DMS153 treated with DMSO at 0.1 percent for 48 hours (cell line): ENCODE data around the gene RET.

Experiments
- DNase-seq: peaks from one replicate; lab custom pipeline; 2025; ENCODE audit not compliant: unreplicated experiment; lab: John Stamatoyannopoulos, UW

Gene RET

DNA sequence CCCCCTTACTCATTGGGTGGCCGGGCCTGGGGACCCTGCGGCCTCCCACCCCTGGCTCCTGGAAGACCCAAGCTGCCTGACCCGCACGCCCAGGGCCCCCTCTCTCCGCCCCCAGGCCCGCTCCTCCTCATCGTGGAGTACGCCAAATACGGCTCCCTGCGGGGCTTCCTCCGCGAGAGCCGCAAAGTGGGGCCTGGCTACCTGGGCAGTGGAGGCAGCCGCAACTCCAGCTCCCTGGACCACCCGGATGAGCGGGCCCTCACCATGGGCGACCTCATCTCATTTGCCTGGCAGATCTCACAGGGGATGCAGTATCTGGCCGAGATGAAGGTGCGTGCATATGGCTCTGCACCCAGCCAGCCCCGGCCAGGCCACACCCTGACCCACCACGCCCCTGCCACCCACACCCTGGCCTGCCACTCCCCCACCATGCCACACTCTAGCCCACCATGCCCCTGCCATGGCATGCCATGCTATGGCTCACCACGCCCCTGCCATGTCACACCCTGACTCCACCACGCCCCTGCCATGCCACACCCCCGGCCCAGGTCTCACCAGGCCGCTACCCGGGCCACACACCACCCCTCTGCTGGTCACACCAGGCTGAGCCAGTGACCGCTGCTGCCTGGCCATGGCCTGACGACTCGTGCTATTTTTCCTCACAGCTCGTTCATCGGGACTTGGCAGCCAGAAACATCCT is 42.7 kb downstream of the RET start:
- DNase-seq = no peak

DNA sequence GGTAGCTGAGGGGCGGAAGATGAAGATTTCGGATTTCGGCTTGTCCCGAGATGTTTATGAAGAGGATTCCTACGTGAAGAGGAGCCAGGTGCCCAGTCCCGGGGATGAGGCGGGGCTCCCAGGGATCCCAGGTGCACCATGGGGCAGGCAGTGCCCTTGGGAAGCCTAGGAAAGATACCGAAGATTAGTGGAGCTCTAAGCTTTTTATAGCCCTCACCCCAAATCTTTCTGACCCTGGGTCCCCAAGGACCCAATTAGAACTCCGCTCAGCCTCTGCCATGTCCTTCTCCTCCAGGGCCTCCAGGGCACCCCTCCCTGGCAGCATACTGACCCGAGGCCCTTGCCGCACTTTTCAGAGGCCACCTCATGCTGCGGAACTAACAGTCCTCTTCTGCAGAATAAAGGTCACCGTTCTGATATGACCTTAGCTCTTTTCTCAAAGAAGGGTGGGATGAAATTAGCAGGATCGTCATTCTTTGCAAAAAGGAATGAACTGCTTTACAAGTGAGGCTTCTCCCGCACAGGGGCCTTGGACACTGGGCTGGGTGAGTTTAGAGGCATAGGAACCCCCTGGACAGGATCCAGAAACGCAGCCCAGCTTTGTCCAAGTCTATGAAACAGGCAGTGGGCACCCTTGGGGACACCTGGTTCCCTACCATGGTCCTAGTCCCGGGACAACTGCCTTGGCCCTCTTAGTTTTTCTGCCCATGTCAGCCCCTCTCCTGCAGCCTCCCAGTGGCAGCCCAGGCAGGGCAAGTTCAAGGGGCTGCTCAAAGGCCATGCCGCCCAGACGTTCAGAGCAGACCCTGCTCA is 43.5 kb downstream of the RET start:
- DNase-seq = no peak

DNA sequence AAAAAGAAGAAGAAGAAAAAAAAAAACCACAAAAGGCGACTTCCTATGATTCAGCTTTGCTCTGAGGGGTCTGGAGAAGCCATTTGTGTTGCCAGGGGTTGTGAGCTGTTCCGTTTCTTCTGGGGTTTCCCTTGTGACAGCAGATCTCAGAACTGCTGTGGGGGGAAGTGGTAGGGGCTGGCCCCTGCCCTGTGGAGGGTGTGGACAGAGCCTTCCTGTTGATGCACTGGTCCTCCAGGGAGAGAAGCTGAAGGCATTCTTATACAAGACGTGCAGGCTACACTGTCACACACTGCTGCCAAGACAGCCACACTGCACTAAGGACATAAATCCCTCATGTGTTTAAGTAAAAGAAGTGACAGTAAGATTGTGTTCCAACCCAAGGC is 44.1 kb downstream of the RET start:
- DNase-seq = no peak

DNA sequence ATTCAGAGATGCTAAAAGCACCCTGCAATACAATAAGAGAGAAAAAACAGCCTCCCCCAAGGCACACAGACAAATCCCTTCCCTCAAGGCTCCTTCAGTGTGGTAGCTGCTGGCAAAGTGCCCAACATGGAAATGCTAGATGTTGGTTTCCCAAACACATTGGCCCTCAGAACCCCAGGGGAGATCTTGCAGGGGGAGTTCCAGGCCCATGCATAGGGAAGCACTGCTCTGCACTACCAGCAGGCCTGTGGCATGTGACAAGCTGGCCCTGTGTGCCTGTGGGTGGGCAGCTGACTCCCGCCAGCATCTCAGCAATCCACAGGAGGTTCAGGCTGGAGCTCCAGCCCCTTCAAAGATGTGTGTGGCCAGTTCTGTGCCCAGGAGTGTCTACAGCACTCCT is 44.6 kb downstream of the RET start:
- DNase-seq = no peak

DNA sequence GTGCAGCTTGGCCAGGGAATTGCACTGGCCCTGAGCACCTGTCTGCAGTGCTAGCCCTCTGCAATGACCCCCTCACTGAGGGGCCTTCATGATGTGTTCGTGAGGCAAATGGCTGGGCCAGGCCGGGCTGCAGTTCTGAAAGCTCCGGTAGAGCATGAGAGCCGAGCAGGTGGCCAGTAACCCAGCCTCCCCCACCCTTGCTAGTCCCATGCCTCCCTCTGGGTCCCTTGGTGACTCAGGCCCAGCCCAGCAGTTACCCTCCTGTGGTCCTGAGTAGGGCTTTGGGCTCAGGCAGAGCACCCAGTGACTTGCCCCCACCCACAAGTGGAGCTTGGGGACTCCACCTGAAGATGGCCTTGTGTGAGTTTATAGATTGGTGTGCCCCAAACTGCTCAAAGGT is 45.2 kb downstream of the RET start:
- DNase-seq = no peak

DNA sequence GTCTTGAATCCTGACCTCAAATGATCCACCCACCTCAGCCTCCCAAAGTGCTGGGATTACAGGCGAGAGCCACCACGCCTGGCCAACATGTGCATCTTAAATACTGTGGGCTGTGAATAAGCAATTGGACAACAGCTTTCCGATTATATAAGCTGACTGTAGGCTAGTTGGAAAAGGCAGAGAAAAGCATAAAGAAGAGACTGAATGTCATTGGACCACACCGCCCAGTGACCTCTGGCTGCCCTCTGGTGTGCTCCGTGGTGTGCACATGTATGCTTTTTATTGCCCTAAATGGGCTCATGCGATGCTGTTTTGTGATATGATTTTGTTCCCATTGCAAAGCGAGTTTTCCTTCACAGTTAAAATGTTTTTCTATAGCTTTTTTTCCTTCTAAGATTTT is 46.0 kb downstream of the RET start:
- DNase-seq = no peak

DNA sequence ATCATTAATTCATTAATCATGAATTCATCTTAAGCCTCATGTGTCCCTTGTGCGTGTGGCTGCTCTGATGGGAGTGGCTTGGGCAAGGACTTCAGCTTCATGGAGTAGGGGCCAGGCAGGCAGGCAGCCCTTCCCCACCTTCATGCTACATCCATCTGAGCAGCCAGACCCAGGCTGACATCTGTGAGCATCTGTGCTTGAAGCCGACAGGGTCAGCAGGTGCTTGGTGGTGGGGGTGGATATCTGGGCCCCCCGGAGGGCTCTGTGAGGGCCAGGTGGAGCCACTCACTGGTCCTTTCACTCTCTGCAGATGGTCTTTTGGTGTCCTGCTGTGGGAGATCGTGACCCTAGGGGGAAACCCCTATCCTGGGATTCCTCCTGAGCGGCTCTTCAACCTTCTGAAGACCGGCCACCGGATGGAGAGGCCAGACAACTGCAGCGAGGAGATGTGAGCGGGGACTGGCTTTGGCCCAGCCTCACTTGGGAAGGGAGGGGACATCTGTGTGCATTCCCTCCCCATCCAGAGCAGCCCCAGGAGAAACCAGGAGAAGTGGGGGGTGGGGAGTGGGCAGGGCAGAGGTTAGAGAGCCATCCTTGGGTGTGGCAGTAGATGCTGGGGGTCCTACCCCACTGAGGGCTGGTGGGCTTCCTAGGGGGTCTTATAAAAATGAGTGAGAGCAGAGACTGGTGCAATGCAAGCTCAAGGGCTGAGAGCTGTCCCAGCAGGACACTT is 46.7 kb downstream of the RET start:
- no peak for DNase-seq

DNA sequence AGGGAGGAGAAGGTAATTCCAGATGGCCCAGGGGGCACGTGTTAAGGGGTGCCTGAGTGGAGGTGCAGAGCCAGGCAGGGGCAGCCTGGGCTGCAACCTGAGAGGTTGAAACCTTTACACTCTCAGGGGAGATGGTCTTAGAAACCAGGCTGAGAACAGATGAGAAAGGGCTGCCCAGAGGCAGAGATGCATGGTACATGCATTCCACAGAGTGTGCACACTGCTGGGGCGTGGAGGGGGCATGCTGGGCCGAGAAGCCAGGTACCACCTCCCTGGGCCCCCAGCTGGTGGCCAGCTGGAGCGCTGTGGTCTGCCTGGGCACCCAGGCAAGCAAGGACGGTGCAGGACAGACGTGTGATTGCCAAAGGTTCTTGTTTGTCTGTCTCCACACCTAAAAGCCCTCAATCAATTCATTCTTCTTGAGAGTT is 47.2 kb downstream of the RET start:
- DNase-seq = no peak

DNA sequence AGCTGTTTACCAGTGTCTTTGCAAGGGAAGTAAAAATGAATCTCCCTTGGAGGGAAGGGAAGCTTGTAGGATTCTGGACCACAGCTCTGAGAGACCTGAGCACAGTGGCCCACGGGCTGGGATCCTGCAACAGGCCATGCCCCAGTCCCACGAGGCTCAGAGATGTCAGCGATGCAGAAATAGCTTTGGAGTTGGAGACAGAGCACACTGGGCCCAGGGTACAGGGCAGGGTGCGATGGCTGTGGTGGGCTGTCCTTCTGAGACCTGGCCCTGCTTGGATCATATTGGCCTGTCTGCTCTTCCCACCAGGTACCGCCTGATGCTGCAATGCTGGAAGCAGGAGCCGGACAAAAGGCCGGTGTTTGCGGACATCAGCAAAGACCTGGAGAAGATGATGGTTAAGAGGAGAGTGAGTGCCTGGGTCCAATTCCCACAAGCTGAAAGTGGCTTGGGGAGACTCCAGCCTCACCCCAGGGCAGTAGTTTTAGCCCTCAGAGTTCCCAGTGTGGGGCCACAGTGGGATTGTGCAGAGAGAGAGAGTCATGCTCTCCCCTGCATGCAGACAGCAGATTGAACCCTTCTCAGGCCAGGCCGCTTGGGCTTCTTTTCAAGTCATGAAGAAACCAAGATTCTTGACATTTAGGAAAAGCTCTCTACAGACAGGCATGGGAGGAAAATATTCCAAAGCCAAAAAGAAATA is 47.9 kb downstream of the RET start:
- no peak for DNase-seq

DNA sequence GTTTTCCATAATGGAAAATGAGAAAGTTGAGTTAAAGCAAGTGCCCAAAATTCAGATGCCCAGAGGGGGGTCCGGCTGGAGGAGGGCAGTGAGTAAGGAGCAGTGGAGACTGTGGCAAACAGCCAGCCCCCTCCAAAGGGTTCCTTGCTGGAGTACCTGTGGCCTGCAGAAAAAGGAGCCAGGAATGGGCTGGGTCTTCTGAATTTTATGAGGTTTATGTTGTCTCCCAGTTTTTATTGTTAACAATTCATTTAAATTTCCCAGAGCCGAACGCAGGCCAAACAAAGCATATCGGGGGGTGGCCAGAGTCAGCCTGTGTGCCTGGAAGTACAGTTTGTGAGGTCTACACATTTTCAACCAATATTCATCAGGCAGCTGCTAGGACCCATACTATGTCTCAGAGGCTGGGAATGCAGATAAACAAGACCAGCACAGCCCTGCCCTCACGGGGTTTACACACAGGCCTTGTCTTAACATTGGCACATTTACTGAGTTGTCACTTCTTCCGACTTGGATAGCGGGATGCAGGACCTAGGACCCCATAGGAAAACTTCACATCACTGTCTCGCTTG is 48.5 kb downstream of the RET start:
- no peak for DNase-seq

DNA sequence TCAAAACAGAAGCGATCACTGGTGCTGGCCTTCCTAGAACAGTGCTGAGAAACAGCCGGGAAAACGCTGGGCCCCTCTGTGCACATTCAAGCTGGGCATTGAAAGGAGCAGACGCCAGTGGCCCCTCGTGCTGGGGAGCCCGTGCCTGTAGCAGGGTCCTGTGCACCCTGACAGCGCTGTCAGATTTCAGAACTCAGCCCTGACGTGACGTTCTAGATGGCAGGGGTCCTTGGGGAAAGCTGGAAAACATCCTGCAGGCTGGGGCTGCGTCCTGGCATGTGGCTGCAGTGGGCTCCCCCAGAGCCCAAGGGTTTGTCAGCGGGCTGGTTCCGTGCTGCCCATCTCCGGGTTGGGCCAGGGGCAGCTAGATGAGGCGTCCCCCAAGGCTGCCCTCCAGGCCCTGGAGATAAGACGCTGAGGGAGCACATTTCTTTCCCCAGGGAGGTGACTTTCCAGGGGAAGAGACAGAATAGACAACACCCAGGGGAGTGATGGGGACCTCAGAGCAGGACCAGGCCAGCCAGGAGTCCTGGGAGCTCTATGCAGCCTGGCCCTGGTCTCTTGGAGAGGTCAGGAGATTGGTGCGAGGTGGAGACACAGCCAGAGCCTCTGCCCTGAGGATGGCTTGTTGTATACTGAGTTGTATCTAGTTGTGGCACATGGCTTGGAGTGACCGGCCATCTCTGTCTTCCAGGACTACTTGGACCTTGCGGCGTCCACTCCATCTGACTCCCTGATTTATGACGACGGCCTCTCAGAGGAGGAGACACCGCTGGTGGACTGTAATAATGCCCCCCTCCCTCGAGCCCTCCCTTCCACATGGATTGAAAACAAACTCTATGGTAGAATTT is 49.2 kb downstream of the RET start:
- no peak for DNase-seq

DNA sequence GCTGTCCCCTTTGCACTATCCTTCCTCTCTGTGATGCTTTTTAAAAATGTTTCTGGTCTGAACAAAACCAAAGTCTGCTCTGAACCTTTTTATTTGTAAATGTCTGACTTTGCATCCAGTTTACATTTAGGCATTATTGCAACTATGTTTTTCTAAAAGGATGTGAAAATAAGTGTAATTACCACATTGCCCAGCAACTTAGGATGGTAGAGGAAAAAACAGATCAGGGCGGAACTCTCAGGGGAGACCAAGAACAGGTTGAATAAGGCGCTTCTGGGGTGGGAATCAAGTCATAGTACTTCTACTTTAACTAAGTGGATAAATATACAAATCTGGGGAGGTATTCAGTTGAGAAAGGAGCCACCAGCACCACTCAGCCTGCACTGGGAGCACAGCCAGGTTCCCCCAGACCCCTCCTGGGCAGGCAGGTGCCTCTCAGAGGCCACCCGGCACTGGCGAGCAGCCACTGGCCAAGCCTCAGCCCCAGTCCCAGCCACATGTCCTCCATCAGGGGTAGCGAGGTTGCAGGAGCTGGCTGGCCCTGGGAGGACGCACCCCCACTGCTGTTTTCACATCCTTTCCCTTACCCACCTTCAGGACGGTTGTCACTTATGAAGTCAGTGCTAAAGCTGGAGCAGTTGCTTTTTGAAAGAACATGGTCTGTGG is 50.0 kb downstream of the RET start:
- no peak for DNase-seq

DNA sequence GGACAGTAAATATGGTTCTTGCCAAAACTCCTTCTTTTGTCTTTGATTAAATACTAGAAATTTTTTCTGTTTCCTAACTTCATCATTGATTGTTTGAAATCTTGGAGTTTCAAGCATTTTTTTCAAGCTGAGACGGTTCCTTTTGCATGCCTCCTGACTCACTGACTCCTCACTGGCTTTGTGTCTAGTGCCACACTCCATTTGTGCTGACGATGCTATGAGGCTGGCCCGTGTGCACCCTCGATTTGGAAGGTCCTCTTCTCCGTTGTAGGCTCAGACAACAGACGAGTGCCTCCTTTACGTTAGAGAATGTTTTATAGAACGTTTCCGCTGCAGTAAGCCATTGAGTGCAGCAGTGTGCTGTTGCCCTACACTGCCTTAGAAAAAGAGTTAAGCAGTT is 50.6 kb downstream of the RET start:
- no peak for DNase-seq

DNA sequence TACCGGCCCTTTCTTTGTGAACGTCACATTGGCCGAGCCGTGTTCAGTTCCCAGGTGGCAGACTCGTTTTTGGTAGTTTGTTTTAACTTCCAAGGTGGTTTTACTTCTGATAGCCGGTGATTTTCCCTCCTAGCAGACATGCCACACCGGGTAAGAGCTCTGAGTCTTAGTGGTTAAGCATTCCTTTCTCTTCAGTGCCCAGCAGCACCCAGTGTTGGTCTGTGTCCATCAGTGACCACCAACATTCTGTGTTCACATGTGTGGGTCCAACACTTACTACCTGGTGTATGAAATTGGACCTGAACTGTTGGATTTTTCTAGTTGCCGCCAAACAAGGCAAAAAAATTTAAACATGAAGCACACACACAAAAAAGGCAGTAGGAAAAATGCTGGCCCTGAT is 51.5 kb downstream of the RET start:
- DNase-seq = no peak

DNA sequence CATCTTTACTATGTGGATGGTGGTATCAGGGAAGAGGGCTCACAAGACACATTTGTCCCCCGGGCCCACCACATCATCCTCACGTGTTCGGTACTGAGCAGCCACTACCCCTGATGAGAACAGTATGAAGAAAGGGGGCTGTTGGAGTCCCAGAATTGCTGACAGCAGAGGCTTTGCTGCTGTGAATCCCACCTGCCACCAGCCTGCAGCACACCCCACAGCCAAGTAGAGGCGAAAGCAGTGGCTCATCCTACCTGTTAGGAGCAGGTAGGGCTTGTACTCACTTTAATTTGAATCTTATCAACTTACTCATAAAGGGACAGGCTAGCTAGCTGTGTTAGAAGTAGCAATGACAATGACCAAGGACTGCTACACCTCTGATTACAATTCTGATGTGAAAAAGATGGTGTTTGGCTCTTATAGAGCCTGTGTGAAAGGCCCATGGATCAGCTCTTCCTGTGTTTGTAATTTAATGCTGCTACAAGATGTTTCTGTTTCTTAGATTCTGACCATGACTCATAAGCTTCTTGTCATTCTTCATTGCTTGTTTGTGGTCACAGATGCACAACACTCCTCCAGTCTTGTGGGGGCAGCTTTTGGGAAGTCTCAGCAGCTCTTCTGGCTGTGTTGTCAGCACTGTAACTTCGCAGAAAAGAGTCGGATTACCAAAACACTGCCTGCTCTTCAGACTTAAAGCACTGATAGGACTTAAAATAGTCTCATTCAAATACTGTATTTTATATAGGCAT is 52.3 kb downstream of the RET start:
- DNase-seq = no peak

DNA sequence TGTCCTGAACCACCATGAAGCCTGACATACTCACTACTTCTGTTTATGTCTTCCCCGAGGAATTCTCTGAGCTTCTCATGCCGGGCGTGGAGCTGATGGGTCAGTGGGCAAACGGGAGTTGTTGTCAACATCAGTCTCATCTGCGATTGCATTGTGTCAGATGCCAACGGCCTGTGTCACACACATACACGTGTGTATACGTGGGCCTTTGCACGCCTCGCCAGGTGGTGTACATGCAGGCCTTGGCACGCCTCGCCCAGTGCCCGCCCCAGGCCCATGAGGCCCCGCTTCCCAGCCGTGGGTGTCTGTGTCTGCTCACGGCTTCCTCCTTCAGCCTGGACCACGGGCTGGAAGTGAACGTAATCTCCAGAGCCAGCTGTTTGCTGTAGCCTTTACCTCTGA is 53.9 kb downstream of the RET start:
- no peak for DNase-seq

DNA sequence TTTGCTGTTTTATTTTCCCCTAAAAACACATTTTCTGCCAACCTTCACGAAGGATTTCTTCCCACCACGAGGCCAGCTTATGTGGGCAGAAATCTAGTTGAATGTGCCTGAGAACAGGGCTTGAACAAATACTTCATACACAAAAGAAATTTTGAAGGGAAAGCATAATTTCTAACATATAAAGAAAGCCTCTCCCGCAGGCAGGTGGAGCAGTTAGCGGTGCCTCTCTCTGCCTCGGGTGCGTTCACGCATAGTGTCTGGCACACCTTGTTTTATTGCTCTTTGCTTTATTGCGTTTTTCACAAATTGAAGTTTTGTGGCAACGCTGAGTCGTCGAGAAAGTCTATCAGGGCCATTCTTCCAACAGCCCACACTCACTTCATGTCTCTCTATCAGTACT is 54.4 kb downstream of the RET start:
- no peak for DNase-seq

DNA sequence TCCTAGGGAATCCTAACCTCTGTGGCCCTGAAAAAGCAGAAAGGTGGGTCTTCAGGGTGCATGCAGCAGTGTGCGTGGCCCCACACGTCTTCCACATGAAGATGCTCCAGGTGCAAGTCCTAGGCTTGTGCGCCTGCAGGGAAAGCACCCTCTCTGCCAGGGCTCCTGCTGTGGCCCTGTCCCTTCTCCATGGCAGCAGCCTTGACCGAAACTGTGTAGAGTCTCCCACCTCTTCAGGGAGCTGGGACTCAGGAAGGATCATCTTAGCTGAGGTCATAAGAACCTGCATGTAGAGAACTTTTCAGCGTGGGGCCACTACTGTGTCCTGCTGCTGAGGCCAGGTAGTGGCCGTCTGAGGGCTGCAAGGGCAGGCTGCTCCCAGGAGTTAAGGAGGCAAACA is 55.0 kb downstream of the RET start:
- DNase-seq = no peak
